Measurements from ENCODE around the gene PGAP1. TPM values are rescaled to one million over a fixed set of nuclear protein-coding genes. Genes with fewer than 3 reads are reported as not detected.

The PGAP1 gene
- total and polyA plus RNA-seq, 2 experiments from 2014 or later: 6.5 to 13.4 TPM

GRCh38 chr2:196962325-196962724 is 35.8 kb upstream of the PGAP1 start:
- Histone ChIP-seq H3K27me3 (no peaks in the 10 kb centered on the region), H3K4me3 (no peak overlapping the region), H3K27ac (no peak overlapping the region), H3K4me1 (ENCODE audit: low read depth) (no peaks in the 10 kb centered on the region), H3K36me3 (no peaks in the 10 kb centered on the region), H3K9me3 (ENCODE audit: low read depth) (no peaks in the 10 kb centered on the region)
- no peak for DNase-seq (ENCODE audit: low read depth in 1 of 2, low spot score in 1 of 2)
- TF ChIP-seq CTCF (IDR thresholded peaks at IDR 0.05; ENCODE audit: low read depth, low read length): no peak

GRCh38 chr2:196961889-196962288 is 35.4 kb upstream of the PGAP1 start:
- TF ChIP-seq CTCF (IDR thresholded peaks at IDR 0.05; ENCODE audit: low read depth, low read length): no peak
- Histone ChIP-seq H3K27me3 (no peaks in the 10 kb centered on the region), H3K4me3 (no peak overlapping the region), H3K36me3 (no peaks in the 10 kb centered on the region), H3K4me1 (ENCODE audit: low read depth) (no peaks in the 10 kb centered on the region), H3K27ac (no peak overlapping the region), H3K9me3 (ENCODE audit: low read depth) (no peaks in the 10 kb centered on the region)
- no peak for DNase-seq (ENCODE audit: low read depth in 1 of 2, low spot score in 1 of 2)

GRCh38 chr2:196959734-196960338 is 33.3 kb upstream of the PGAP1 start:
- TF ChIP-seq CTCF (IDR thresholded peaks at IDR 0.05; ENCODE audit: low read depth, low read length): no peak
- no peaks in the 10 kb centered on the region for H3K36me3 ChIP-seq
- no peak overlapping the region for H3K4me3 ChIP-seq
- no peaks in the 10 kb centered on the region for H3K4me1 ChIP-seq (ENCODE audit: low read depth)
- H3K27me3 ChIP-seq: no peaks in the 10 kb centered on the region
- H3K27ac ChIP-seq: no peak overlapping the region
- H3K9me3 ChIP-seq (ENCODE audit: low read depth): no peaks in the 10 kb centered on the region
- DNase-seq (ENCODE audit: low read depth in 1 of 2, low spot score in 1 of 2): peak in 1 of 2 donors; percentile 66

- no peaks in the 10 kb centered on the region for H3K36me3 ChIP-seq
- H3K4me3 ChIP-seq: no peak overlapping the region
- no peak overlapping the region for H3K27ac ChIP-seq
- DNase-seq (ENCODE audit: low read depth in 1 of 2, low spot score in 1 of 2): no peak
- H3K27me3 ChIP-seq: no peaks in the 10 kb centered on the region
- no peak for TF ChIP-seq CTCF (IDR thresholded peaks at IDR 0.05; ENCODE audit: low read depth, low read length)
- H3K4me1 ChIP-seq (ENCODE audit: low read depth): no peaks in the 10 kb centered on the region
- no peaks in the 10 kb centered on the region for H3K9me3 ChIP-seq (ENCODE audit: low read depth)
Observed at GRCh38 chr2:196959281-196959680, 32.8 kb upstream of the PGAP1 start.

GRCh38 chr2:196957881-196958525 is 31.5 kb upstream of the PGAP1 start:
- Histone ChIP-seq H3K9me3 (ENCODE audit: low read depth) (no peaks in the 10 kb centered on the region), H3K36me3 (no peaks in the 10 kb centered on the region), H3K4me3 (no peak overlapping the region), H3K27ac (no peak overlapping the region), H3K27me3 (no peaks in the 10 kb centered on the region), H3K4me1 (ENCODE audit: low read depth) (no peaks in the 10 kb centered on the region)
- DNase-seq (ENCODE audit: low read depth in 1 of 2, low spot score in 1 of 2): no peak
- no peak for TF ChIP-seq CTCF (IDR thresholded peaks at IDR 0.05; ENCODE audit: low read depth, low read length)
